HG02840 (cell line): ENCODE results near the gene SDK1.

Experiments
- ATAC-seq: cut with Tn5 transposase; IDR thresholded peaks from one replicate; pipeline ENCODE4 v1.9.1; 2021; ENCODE audit warnings: mild to moderate bottlenecking, moderate library complexity, moderate number of reproducible peaks; ENCODE audit not compliant: unreplicated experiment, low FRiP score

SDK1 gene

GRCh38 chr7:4102231-4102841 is 801.3 kb downstream of the SDK1 start:
- no peak for ATAC-seq

- no peak for ATAC-seq
These were observed 802.5 kb downstream of the SDK1 start for GRCh38 chr7:4103352-4104091.

- no peak for ATAC-seq
These were observed 806.8 kb downstream of the SDK1 start for GRCh38 chr7:4107839-4108238.

GRCh38 chr7:4108951-4109350 is 807.9 kb downstream of the SDK1 start:
- ATAC-seq: no peak

GRCh38 chr7:4109481-4110110 is 808.5 kb downstream of the SDK1 start:
- ATAC-seq: no peak

- ATAC-seq: no peak
These were observed 809.4 kb downstream of the SDK1 start for GRCh38 chr7:4110438-4110837.

- ATAC-seq: no peak
These were observed 810.1 kb downstream of the SDK1 start for GRCh38 chr7:4111166-4111565.

GRCh38 chr7:4113271-4113670 is 812.2 kb downstream of the SDK1 start:
- no peak for ATAC-seq

GRCh38 chr7:4113976-4114375 is 812.9 kb downstream of the SDK1 start:
- ATAC-seq: no peak

- no peak for ATAC-seq
These were observed 814.4 kb downstream of the SDK1 start for GRCh38 chr7:4115442-4115841.

GRCh38 chr7:4115941-4116610 is 815.0 kb downstream of the SDK1 start:
- ATAC-seq: no peak

GRCh38 chr7:4119848-4120247 is 818.8 kb downstream of the SDK1 start:
- no peak for ATAC-seq

- ATAC-seq: no peak
These were observed 822.3 kb downstream of the SDK1 start for GRCh38 chr7:4123346-4123745.

GRCh38 chr7:4123823-4124222 is 822.8 kb downstream of the SDK1 start:
- no peak for ATAC-seq

- no peak for ATAC-seq
These were observed 823.8 kb downstream of the SDK1 start for GRCh38 chr7:4124556-4125477.

- ATAC-seq: no peak
These were observed 827.0 kb downstream of the SDK1 start for GRCh38 chr7:4127909-4128560.

GRCh38 chr7:4129481-4130122 is 828.5 kb downstream of the SDK1 start:
- no peak for ATAC-seq

- no peak for ATAC-seq
These were observed 830.0 kb downstream of the SDK1 start for GRCh38 chr7:4131063-4131462.

- no peak for ATAC-seq
These were observed 831.2 kb downstream of the SDK1 start for GRCh38 chr7:4132221-4132620.
